Stimulated activated CD4-positive, alpha-beta T cell treated with anti-CD3 and anti-CD28 coated beads, Interleukin-12 subunit alpha, Interleukin-12 subunit beta, amount 100 ng/mL, for 48 hours (primary cell): ENCODE measurements around the gene PYGO2.
"Not testable (repeated sequence)": the region's sequence is repeated elsewhere in the genome, so short reads cannot be mapped to it uniquely, and the experiment has no call there.

Experiments
- DNase-seq, 3 donors: peaks; one replicate each; pipeline ENCODE4 v3.0.0-alpha.2; 2020; ENCODE audit warnings: low read depth in 2 of 3, low spot score in 1 of 3

PYGO2 gene

GRCh38 chr1:154911691-154912550 lies 49.7 kb downstream of the PYGO2 start:
- DNase-seq = no peak

GRCh38 chr1:154910851-154911250 lies 50.7 kb downstream of the PYGO2 start:
- no peak for DNase-seq

GRCh38 chr1:154908937-154909336 lies 52.6 kb downstream of the PYGO2 start:
- no peak for DNase-seq

GRCh38 chr1:154908129-154908528 lies 53.5 kb downstream of the PYGO2 start:
- not testable (repeated sequence) for DNase-seq
